NCI-H524 (cell line): ENCODE data around the gene ADAMTS14.

Experiments
- DNase-seq, 2 experiments: peaks; one replicate each; lab custom pipeline; 2025; lab: John Stamatoyannopoulos, UW

Gene ADAMTS14

DNA sequence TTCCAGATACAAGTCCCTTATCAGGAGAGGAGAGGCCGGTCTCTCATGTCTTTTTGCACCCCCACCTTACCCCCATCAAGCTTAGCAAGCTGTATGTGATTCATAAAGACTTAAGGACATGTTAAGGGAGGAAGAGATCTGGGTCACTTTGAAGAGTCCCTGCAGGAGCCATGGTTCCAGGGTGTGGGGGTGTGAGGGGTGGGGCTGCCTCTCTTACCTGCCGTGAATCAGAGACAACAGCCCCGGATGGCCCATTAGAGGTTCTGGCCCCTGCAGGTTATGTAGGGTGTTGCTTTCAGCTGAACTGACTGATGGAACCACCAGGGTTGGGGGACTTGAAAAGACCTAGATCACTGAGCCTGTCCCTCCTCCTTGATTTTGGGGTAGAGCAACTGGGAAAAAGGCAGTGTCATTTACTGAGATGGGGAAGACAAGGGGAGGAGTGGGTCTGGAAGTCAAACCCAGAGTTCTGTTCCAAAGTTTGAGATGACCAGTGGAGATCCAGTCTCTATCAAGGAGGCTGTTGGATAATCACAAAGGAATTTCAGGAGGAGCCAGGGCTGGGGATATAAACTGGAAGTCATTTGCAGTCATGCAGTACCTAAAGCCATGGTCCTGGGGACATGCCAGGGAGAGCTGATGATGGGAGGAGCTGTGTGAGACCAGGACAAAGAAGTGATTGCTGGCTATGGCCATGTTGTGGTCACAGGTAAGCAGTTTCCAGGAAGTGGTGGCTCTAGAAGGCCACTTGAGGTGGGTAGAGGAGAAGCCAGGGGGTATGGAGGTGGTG, 23.1 kb downstream of the ADAMTS14 start:
- DNase-seq: no peak

DNA sequence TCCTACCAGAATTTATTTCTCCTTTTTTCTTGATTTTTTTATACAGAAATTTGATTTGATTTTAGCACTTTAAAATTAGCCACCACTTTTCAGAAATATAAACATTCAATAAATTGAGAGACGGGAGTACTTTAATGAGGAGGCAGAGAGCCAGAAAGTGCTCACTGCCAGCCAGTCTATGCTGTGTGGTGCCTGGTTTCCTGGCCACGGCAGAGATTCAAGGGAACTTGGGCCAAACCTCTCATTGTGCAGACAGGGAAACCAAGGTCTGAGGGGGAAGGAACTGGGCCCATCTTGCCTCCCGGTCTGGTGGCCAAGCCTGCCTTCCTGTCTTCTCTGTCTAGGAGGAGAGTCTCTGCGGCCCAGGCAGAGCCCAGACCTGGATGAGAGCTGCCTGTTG, 25.9 kb downstream of the ADAMTS14 start:
- DNase-seq: no peak

- no peak for DNase-seq
Observed at GRCh38 chr10:70699063-70699658, 26.9 kb downstream of the ADAMTS14 start.

DNA sequence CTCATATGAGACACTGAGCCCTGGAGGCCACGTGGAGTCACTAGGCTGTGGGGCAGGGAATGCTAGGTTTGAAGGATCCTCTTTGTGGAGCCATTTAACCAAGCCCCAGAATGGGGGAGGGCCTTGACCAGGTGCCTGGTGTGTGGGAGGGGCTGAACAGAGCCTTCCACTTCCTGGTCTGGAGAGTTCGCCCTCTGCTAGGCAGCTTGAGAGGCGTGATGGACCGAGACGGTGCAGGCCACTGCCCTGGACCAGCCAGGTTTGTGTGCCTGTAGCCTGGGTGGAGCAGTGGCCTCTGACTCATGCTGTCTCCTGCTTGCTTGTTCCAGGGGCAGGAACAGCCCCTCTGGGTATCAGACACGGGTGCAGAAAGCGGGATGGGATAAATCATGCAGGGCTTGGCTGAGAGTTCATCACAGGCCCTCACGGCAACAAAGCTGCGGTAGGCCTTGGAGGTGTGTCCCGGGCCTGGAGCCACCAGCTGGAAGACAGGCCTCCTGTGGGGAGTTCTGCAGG, 27.4 kb downstream of the ADAMTS14 start:
- DNase-seq: no peak

DNA sequence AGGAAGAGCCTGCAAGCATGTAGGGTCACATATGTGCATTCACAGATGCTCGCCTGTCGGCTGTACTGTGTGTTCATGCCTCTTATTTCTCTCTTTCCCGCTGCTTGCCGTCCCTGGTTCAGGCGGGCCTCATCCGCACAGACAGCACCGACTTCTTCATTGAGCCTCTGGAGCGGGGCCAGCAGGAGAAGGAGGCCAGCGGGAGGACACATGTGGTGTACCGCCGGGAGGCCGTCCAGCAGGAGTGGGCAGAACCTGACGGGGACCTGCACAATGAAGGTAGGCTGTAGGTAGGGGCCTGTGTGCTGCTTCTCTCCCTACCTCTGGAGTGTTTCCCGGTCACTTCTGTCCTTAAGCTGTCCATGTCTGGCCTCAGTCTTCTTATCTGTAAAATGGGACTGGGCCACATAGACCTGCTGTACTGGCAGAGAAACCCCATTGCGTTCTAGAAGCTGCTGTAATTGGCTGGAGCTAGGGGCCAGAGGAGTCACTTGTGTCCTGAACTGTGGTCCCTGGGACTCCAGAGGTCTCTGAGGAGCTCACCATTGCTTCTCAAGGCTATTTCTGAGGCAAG, 30.0 kb downstream of the ADAMTS14 start:
- no peak for DNase-seq

- DNase-seq: no peak
Observed at GRCh38 chr10:70704211-70704610, 31.9 kb downstream of the ADAMTS14 start.

GRCh38 chr10:70705121-70705861, 33.0 kb downstream of the ADAMTS14 start:
- no peak for DNase-seq

DNA sequence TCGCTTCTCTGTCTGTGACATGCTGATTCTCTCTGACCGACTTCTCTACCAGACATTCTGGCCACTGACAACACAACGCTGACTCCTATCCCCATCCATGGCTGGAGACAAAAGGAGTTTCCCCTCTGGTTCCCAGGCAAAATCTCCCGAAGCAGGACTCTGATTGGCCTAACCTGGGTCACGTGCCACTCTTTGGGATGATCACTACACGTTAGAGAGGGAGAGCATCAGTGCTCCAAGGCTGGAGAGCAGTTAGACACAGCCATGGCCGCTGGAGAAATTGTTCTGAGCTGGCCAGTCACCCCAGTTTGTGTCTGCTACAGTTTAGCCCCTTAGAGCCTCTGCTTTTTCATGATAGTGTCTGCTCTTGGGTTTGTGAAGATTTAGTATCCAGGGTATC, 38.9 kb downstream of the ADAMTS14 start:
- no peak for DNase-seq

DNA sequence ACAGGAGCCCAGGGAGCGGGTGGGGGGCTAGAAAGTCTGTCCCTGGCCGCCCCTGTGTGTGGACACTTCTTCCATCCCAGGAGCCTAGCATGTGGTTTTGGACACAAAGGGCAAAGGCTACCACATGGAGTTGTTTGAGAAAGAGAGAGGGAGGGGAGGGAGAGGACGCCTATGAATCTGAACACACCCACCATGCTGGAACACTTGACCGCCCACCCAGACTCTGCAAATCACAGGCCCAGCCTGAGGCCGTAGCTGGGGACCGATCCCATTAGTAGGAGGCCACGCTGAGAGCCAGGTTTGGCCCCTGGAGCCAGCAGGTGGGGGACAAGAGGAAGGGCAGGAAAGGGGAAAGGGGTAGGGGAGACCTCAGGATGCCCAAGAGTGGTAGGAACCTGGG, 39.6 kb downstream of the ADAMTS14 start:
- no peak for DNase-seq

GRCh38 chr10:70714245-70714644, 41.9 kb downstream of the ADAMTS14 start:
- DNase-seq: no peak

DNA sequence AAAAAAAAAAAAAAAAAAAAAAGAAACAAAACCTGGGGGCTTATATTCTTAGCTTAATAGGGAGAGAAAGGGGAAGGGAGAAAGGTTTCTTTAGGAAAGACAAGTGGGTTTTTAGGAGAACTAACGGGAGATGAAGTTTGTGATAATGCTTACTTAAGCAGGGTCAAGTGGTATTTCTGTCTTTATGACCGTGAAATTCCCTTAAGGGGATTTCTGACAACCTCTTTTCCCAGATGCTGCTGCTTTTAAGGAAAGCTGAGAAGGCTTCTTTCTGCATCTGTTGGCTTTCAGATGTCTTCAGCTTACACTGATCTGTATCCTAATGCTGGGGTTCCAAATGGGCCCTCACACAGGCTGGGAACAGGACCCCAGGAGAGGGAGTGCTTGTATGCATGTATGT, 42.6 kb downstream of the ADAMTS14 start:
- DNase-seq: peak; percentile 52 to 89

- DNase-seq: peak; percentile 61 to 86
Observed at GRCh38 chr10:70715853-70716795, 43.8 kb downstream of the ADAMTS14 start.

DNA sequence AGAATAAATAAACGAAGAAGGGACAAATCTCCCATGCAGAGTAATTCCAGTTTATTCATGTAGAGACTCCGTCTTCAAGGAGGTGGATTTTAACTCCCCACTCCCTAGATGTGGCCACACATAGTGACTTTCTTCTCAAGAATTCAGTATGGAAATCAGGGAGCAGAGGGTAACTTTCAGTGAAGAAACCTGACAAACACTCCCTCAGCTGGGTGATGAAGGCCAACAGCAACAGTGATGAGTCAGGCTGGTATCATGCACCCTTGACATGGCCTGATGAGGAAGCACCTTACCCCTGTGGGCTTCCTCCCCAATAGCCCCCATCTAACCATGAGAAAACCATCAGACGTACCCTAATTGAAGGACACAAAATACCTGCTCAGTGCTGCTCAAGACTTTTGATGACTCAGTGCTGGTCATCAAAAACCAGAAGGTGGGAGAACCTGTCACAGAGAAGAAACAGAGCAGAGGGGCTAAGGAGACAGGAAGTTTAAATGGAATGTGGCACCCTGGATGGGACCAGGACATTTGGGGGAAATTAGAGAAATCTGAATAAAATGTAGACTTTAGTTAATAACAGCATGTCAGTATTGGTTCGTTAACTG, 50.6 kb downstream of the ADAMTS14 start:
- DNase-seq: no peak

GRCh38 chr10:70723771-70724170, 51.5 kb downstream of the ADAMTS14 start:
- DNase-seq: no peak

- DNase-seq: no peak
Observed at GRCh38 chr10:70726909-70727495, 54.7 kb downstream of the ADAMTS14 start.

- DNase-seq: no peak
Observed at GRCh38 chr10:70728328-70728727, 56.0 kb downstream of the ADAMTS14 start.

DNA sequence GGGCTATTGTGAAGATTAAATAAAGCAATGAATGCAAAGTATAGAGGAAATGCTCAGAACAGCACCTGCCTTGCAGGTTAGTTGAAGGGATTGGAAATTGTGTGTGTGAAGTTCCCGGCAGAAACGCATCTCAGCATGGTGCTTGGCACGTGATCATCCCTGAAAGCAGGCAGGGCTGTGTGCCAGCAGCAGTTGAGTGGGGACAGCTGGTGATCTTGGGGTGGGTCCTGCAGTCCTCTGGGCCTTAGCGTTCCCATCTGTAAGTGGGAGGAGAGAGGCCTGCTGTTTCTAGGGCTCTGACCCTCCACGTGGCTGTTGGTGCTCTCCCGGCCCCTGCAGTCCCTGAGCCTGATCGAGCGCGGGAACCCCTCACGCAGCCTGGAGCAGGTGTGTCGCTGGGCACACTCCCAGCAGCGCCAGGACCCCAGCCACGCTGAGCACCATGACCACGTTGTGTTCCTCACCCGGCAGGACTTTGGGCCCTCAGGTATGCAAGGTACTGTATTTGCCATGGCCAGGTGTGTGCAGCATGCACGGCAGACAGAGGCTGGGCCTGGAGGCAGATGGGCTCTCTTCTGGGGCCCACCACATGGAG, 57.6 kb downstream of the ADAMTS14 start:
- DNase-seq: peak; percentile 51 to 85

GRCh38 chr10:70730955-70731354, 58.6 kb downstream of the ADAMTS14 start:
- no peak for DNase-seq

DNA sequence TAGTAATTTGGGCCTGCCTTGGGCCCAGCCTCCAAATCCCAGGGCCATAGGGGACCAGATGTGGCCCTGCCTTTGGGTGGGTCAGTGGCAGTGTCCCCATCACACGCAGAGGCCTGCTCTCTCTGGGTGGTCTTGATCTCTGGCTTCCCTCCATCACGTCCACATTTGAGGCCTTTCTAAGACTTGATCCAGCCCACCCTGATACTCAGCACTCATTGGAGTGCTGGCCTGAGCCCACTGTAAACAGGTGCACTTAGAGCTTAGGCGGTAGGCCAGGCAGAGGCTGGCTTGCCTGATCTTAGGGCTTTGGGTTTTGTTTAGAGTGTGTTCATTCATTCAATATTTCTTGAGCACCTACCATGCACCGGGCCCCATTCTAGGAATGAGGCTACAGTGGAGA, 60.3 kb downstream of the ADAMTS14 start:
- DNase-seq: no peak

DNA sequence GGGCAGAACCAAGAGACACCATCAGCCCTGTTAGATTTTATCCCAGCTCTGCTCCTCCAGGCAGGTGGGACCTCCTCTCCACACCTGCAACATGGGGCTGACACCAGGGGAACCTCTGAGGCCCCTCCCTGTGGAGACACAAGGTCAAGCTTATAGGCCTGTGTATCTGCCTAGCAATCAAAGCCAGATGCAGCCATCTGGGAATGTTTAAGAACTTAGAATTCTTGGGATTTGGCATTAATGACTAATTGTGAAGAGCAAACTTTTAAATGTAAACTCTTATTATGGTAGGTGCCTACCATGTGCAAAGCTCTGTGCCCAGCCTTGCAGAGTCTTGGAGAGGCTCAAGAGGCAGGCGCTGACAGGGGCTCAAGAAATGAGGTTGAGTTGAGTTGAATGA, 60.7 kb downstream of the ADAMTS14 start:
- no peak for DNase-seq
